ACHN (cell line): ENCODE results near the gene DCDC2.
"Not testable (repeated sequence)": the region's sequence is repeated elsewhere in the genome, so short reads cannot be mapped to it uniquely, and the experiment has no call there.

Experiments used
- DNase-seq: peaks from one replicate; pipeline ENCODE4 v3.0.0-alpha.2; 2015
- in situ Hi-C: cut with HindIII; loops from 2 replicates; pipeline ENCODE4 v1.10.0; 2017; ENCODE audit warnings: low sequenced_read_pairs, low pct_ligation_motif_present, low pct_unique_long_range_greater_than_20kb

Gene DCDC2

GRCh38 chr6:24382891-24383494 is 25.1 kb upstream of the DCDC2 start:
- in situ Hi-C loops: not testable (repeated sequence)
- peak; percentile 83 for DNase-seq

GRCh38 chr6:24382220-24382540 is 24.3 kb upstream of the DCDC2 start:
- in situ Hi-C loops: no loop called here
- no peak for DNase-seq

- in situ Hi-C loops: no loop called here
Observed at GRCh38 chr6:24381476-24382219, 23.8 kb upstream of the DCDC2 start.

GRCh38 chr6:24378473-24379097 is 20.7 kb upstream of the DCDC2 start:
- DNase-seq: no peak
- in situ Hi-C loops: no loop called here

More at GRCh38 chr6:24381476-24382219, 23.8 kb upstream of the DCDC2 start:
- no peak for DNase-seq

DNA sequence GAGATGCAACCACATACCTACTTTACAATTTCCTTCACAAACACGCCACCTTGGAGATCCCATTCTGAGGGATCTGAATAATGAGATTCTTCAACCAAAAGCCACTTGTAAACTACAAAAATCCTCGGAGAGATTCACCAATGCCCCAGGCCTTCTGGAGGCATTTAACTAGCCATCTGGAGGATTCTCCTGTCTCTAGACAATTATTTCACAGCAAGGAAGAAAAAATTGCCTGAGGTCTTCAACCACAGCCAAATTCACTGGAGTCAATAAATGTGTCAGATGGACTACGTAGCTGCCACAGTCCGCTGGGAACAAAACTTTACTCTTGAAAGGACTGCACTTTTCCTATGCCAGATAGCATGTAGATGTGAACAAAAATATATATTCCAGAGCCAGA is 19.0 kb upstream of the DCDC2 start:
- no peak for DNase-seq
- in situ Hi-C loops: no loop called here

GRCh38 chr6:24374612-24375011 is 16.8 kb upstream of the DCDC2 start:
- DNase-seq: no peak
- in situ Hi-C loops: no loop called here

- in situ Hi-C loops, DNase-seq: not testable (repeated sequence)
Observed at GRCh38 chr6:24365103-24365633, 7.3 kb upstream of the DCDC2 start.

GRCh38 chr6:24362363-24362762 is 4.5 kb upstream of the DCDC2 start:
- in situ Hi-C loops, DNase-seq: not testable (repeated sequence)

DNA sequence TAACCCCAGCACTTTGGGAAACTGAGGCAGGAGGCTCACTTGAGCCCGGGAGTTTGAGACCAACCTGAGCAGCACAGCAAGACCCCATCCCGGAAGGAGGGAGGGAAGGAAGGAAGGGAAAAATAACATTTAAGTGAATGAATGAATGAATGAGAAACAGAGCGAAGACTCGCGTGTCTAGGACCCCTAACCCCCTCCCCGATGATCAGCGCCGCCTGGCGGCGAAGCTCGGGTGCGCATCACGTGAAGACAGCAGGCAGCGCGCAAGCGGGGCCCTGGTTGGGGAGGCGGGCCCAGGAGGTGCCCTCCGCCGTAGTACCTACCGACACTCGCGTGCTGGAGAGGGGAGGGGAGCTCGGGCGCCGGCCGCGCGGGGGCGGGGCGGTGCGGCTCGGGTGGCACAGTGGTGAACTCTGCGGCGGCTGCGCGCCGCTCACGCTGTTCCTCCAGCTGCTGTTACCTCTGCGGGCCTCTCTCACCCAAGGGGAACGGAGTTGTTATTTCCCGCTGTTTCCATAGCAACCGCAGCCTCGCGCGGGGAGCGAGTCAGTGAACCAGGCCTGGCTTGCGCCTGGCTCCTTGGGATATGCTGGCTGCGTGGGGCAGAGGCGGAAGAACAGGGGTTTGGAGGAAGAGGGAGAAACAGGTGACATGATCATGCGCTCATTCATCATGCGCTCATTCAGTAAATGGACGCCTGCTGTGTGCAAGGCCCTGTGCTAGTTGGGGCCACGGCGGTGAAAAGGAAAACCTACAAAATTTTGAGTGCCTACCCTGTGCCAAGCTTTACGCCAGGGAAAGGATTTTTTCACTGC is 2.0 kb upstream of the DCDC2 start:
- peak; percentile 98 for DNase-seq
- in situ Hi-C loops: no loop called here

DNA sequence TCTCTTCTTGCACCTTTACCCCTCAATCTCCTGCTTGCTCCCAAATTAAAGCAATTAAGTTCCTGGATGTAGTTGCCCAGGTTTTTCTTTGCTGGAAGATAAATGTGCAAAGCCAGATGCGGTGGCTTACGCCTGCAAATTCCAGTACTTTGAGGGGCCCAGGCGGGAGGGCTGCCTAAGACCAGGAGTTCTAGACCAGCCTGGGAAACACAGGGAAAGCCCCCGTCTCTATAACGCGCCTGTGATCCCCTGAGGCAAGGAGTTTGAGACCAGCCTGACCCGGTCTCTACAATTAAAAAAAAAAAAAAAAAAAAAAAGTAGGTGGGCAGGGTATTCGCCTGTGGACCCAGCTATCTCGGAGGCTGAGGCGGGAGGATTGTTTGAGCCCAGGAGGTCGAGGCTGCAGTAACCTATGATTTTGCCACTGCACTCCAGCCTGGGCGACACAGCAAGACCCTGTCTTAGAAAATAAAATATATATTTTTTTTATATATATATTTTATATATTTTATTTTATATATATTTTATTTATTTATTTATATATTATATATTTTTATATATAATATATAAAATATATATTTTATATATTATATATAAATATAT is 461 bp upstream of the DCDC2 start:
- in situ Hi-C loops: no loop called here
- DNase-seq: no peak

DNA sequence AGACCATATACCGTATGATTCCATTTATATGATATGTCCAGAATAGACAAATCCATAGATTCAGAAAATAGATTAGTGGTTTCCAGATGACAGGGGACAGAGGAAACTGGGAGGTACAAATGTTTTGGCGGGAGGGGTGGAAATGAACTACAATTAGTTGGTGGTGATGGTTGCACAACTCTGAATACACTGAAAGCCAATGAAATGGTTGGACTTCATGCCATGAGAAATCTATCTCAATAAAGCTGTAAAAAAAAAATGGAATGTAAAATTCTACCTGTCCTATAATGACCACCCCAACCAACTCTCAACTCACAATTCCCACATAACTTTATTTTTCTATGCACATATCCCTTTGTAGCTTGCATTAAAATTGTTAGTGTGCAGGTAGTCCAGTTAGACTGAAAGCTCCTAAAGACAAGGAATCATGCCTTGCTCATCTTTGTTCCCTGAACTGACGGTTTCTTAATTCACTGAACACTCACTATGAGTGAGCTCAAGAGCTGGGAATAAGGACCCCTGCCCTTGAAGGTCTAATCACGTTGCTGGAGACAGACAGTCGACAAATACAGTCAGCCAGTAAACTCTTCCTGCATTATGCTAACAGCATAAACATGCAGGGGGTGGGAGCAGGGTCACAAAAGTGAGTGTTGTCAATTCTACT is 1.4 kb downstream of the DCDC2 start:
- in situ Hi-C loops: no loop called here
- peak; percentile 57 for DNase-seq

DNA sequence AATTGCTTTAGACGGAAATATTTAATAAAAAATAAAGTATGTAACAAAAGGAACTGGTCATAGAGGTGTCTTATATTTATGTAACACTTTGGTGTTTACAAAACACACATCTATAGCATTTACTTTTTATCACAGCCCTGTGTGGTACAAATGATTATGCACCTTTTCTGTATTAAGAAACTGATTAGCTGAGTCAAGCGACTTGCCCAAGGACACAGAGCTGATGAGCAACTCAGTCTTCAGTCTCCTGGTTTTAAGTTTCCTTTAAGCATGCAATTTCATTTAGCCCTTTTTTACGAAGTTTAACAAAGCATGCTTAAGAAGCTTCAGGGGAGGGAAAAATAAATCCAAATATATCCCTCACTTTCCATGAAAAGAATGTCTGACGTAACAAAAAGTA is 2.5 kb downstream of the DCDC2 start:
- in situ Hi-C loops: no loop called here
- no peak for DNase-seq

DNA sequence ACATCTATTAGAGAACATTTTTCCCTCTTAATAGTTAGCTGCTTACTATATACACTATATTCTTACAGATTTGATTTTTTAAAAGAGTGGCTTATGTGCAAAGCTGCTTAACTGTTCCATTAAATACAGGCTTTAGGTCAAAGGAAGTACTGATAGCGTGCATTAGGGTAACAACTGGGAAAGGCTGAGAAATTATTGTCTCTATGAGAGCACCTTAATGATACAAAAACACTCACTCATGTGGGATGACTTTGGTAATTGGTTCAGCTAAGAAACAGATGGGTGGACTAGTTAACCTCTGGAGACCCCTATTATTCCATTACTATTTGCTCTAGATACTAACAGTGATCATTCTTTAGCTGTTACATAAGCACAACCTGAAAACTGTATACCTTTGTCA is 4.0 kb downstream of the DCDC2 start:
- no peak for DNase-seq
- in situ Hi-C loops: no loop called here

GRCh38 chr6:24352434-24352833 is 5.4 kb downstream of the DCDC2 start:
- in situ Hi-C loops: no loop called here

GRCh38 chr6:24344976-24345375 is 12.9 kb downstream of the DCDC2 start:
- DNase-seq: no peak
- in situ Hi-C loops: no loop called here

More at GRCh38 chr6:24352434-24352833, 5.4 kb downstream of the DCDC2 start:
- DNase-seq: no peak

- in situ Hi-C loops: no loop called here
- DNase-seq: no peak
Observed at GRCh38 chr6:24340998-24341938, 16.6 kb downstream of the DCDC2 start.

DNA sequence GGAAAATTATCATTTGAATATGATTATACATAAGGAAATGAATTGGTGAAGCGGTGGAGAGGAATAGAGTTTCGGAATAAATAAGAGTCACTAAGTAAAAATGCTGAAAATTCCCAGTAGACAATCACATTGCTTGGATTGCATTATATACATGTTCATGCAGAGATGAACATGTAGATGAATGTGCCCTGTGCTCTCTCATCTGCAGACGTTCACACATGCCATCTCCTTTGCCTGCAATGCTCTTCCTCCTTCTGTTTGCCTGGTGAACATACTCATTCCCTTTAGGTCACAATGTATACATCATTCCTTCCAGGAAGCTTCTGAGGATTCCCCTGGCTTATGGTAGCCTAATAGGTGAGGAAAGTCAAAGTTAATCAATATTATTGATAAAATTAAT is 17.9 kb downstream of the DCDC2 start:
- in situ Hi-C loops: no loop called here

More for the DNA sequence above, 17.9 kb downstream of the DCDC2 start:
- DNase-seq: no peak
